HCT116 (cell line): Measurements from ENCODE around the gene SNED1. TPM values are rescaled to one million over a fixed set of nuclear protein-coding genes. Genes with fewer than 3 reads are reported as not detected.
A peak's percentile ranks its signal among the peaks of the same experiment; 100 is the strongest.

Experiments
- ATAC-seq: fragments of 200-7000 bp; cut with Tn5 transposase; 2 replicates; pipeline ENCODE4 v1.9.1; 2020; ENCODE audit warnings: mild to moderate bottlenecking, moderate library complexity
- BruUV-seq: library from RNA; stranded (reverse); fragments of 400-500 nt; replicated peaks from 2 replicates; lab custom pipeline; 2021; lab: Mats Ljungman, UMichigan
- CTCF ChIA-PET: fragments of 300-600 bp; sonication (Branson Sonifier 250); formaldehyde crosslinking; loops from one replicate; lab custom pipeline; 2021; ENCODE audit warnings: antibody characterized with exemption; lab: Charles Lee
- POLR2A ChIA-PET: fragments of 300-600, 350-600 bp; sonication (Branson Sonifier 250); formaldehyde crosslinking; loops from one replicate; lab custom pipeline; 2021; ENCODE audit warnings: antibody characterized with exemption; lab: Charles Lee
- RAD21 ChIA-PET, 2 experiments: fragments of 300-600 bp; sonication (Branson Sonifier 250); formaldehyde crosslinking; loops; one replicate each; lab custom pipeline; 2023; ENCODE audit warnings: low total read pairs in 2 of 2; ENCODE audit not compliant: uncharacterized antibody in 2 of 2, unreplicated experiment in 2 of 2, low non-redundant PET in 1 of 2; lab: Charles Lee
- DNase-seq: peaks from one replicate; pipeline ENCODE4 v3.0.0-alpha.2; 2010; ENCODE audit warnings: low read depth, low spot score
- H2AFZ ChIP-seq: fragments of 200-600 bp; shearing (Covaris generic), sonication (generic); 2 replicates; pipeline ENCODE4 v1.6.1; 2017; ENCODE audit warnings: low read depth, mixed run types, mixed read lengths, antibody characterized with exemption, low read length; ENCODE audit not compliant: poor library complexity, severe bottlenecking
- H3K27ac ChIP-seq: 2 replicates; pipeline ENCODE4 v1.5.1; 2012; ENCODE audit warnings: low read depth, low read length
- H3K27me3 ChIP-seq: fragments of 200-600 bp; sonication (generic); 2 replicates; pipeline ENCODE4 v1.6.1; 2016; ENCODE audit warnings: mixed run types, low read length, mixed read lengths; ENCODE audit not compliant: insufficient read depth
- H3K36me3 ChIP-seq, 2 experiments: fragments of 200-500 bp in 1 of 2; fragments of 200-600 bp in 1 of 2; sonication (Bioruptor generic) in 1 of 2; sonication (generic) in 1 of 2; 2 replicates each; pipeline versions ENCODE4 v1.5.1 to v1.6.1; 2014 to 2016; ENCODE audit warnings: low read length in 2 of 2, inconsistent platforms in 1 of 2, mixed read lengths in 1 of 2, mixed run types in 1 of 2; ENCODE audit not compliant: insufficient read depth in 2 of 2, control insufficient read depth in 1 of 2
- H3K4me1 ChIP-seq, 2 experiments: fragments of 200-600 bp in 1 of 2; sonication (generic) in 1 of 2; 2 replicates each; pipeline versions ENCODE4 v1.5.1 to v1.6.1; 2012 to 2017; ENCODE audit warnings: low read length in 2 of 2, inconsistent platforms in 1 of 2, mild to moderate bottlenecking in 1 of 2, mixed read lengths in 1 of 2, mixed run types in 1 of 2, moderate library complexity in 1 of 2; ENCODE audit not compliant: insufficient read depth in 2 of 2, control insufficient read depth in 1 of 2
- H3K4me2 ChIP-seq: fragments of 200-600 bp; sonication (generic); 2 replicates; pipeline ENCODE4 v1.6.1; 2017; ENCODE audit warnings: mixed run types, low read length, mixed read lengths
- H3K4me3 ChIP-seq, 2 experiments: fragments of 200-600 bp in 1 of 2; sonication (generic) in 1 of 2; replicated peaks in 1 of 2; 2 replicates each; pipeline ENCODE4 v1.5.1; 2011 to 2016; ENCODE audit warnings: low read length in 2 of 2, control low read depth in 1 of 2, low read depth in 1 of 2, mild to moderate bottlenecking in 1 of 2, mixed read lengths in 1 of 2, mixed run types in 1 of 2
- H3K79me2 ChIP-seq: fragments of 200-600 bp; sonication (generic); 2 replicates; pipeline ENCODE4 v1.6.1; 2017; ENCODE audit warnings: mild to moderate bottlenecking, mixed run types, low read length, moderate library complexity, mixed read lengths; ENCODE audit not compliant: insufficient read depth
- H3K9ac ChIP-seq: fragments of 200-600 bp; sonication (generic); 2 replicates; pipeline ENCODE4 v1.6.1; 2016; ENCODE audit warnings: low read length, mixed read lengths
- H3K9me2 ChIP-seq: fragments of 200-600 bp; sonication (generic), shearing (Covaris generic); 2 replicates; pipeline ENCODE4 v1.6.1; 2017; ENCODE audit warnings: mixed run types, mild to moderate bottlenecking, moderate library complexity; ENCODE audit not compliant: insufficient read depth
- H3K9me3 ChIP-seq, 2 experiments: fragments of 200-500 bp in 1 of 2; fragments of 200-600 bp in 1 of 2; sonication (Bioruptor generic) in 1 of 2; sonication (generic) in 1 of 2; 2 replicates each; pipeline ENCODE4 v1.6.1; 2014 to 2017; ENCODE audit warnings: low read length in 2 of 2, mixed read lengths in 2 of 2, inconsistent platforms in 1 of 2, low read depth in 1 of 2, mild to moderate bottlenecking in 1 of 2, mixed run types in 1 of 2, moderate library complexity in 1 of 2; ENCODE audit not compliant: control insufficient read depth in 1 of 2, insufficient read depth in 1 of 2
- H4K20me1 ChIP-seq: fragments of 200-600 bp; sonication (generic), shearing (Covaris generic); 2 replicates; pipeline ENCODE4 v1.6.1; 2017; ENCODE audit warnings: mixed run types, mild to moderate bottlenecking, moderate library complexity; ENCODE audit not compliant: insufficient read depth
- EGR1 ChIP-seq: IDR thresholded peaks from 2 replicates; pipeline ENCODE4 v1.6.1; 2012; ENCODE audit warnings: low read depth
- ELF1 ChIP-seq: IDR thresholded peaks from 2 replicates; pipeline ENCODE4 v1.6.1; 2012; ENCODE audit warnings: low read depth, borderline replicate concordance
- EZH2phosphoT487 ChIP-seq: fragments of 200-600 bp; IDR thresholded peaks from 2 replicates; pipeline ENCODE4 v1.6.1; 2018; ENCODE audit warnings: antibody characterized with exemption, borderline replicate concordance
- JUND ChIP-seq: IDR thresholded peaks from 2 replicates; pipeline ENCODE4 v1.6.1; 2012
- POLR2AphosphoS5 ChIP-seq: IDR thresholded peaks from 2 replicates; pipeline ENCODE4 v1.6.1; 2011; ENCODE audit warnings: mild to moderate bottlenecking, low read depth, low read length, moderate library complexity
- RAD21 ChIP-seq: IDR thresholded peaks from 2 replicates; pipeline ENCODE4 v1.6.1; 2012; ENCODE audit warnings: low read depth, mild to moderate bottlenecking
- SIN3A ChIP-seq: IDR thresholded peaks from 2 replicates; pipeline ENCODE4 v1.6.1; 2012; ENCODE audit warnings: low read depth
- SP1 ChIP-seq: IDR thresholded peaks from 2 replicates; pipeline ENCODE4 v1.6.1; 2012; ENCODE audit warnings: low read depth
- ZNF274 ChIP-seq: fragments of 200-500 bp; sonication (Bioruptor generic); IDR thresholded peaks from 2 replicates; pipeline ENCODE4 v1.6.1; 2014; ENCODE audit warnings: mild to moderate bottlenecking, low read depth, low read length, inconsistent platforms
- intact Hi-C: fragments of 100-400 bp; cut with micrococcal nuclease; formaldehyde crosslinking; loops from 2 replicates; pipeline ENCODE4 v1.10.0; 2022
- total RNA-seq: library from RNA; stranded (reverse); gene quantifications from one replicate; pipeline ENCODE4 v1.2.1, GENCODE V29; 2021; ENCODE audit not compliant: unreplicated experiment
- TF ChIP-seq, protein P1 (sequence below): IDR thresholded peaks from 2 replicates; pipeline ENCODE4 v1.6.1; 2012
- TF ChIP-seq, protein P2 (sequence below), 3 experiments: fragments of 200-600 bp in 1 of 3; sonication (generic) in 1 of 3; IDR thresholded peaks in 2 of 3; conservative IDR thresholded peaks in 1 of 3; 2 replicates each; pipeline ENCODE4 v1.5.1; 2012 to 2017; ENCODE audit warnings: low read depth in 2 of 3, low read length in 2 of 3, antibody characterized with exemption in 1 of 3, borderline replicate concordance in 1 of 3, control low read depth in 1 of 3, mild to moderate bottlenecking in 1 of 3, mixed read lengths in 1 of 3, mixed run types in 1 of 3, moderate library complexity in 1 of 3; ENCODE audit not compliant: insufficient read depth in 1 of 3

The SNED1 gene
- total RNA-seq, 1 experiment from 2014 or later: 9.6 TPM

- intact Hi-C loops: no loop called here
- H3K36me3 ChIP-seq: no peaks in the 10 kb centered on the region
- H3K9me2 ChIP-seq: no peaks in the 10 kb centered on the region
- H3K79me2 ChIP-seq: no peaks in the 10 kb centered on the region
- H3K4me2 ChIP-seq: no peak overlapping the region
- 0 out of 2 replicates have a peak, but pooled peaks have one; percentile 25 for ATAC-seq
- H3K27ac ChIP-seq: no peak overlapping the region
- H3K9ac ChIP-seq: no peak overlapping the region
- DNase-seq: no peak
- CTCF ChIA-PET: no interaction called here
- no peaks in the 10 kb centered on the region for H3K27me3 ChIP-seq
- no TSS peak for BruUV-seq
- H3K4me1 ChIP-seq: no peaks in the 10 kb centered on the region
- no peak overlapping the region for H3K4me3 ChIP-seq
- TF ChIP-seq SP1: no peak
- TF ChIP-seq EZH2phosphoT487: no peak
- TF ChIP-seq ELF1: no peak
- TF ChIP-seq SIN3A: no peak
- TF ChIP-seq, protein P1, sequence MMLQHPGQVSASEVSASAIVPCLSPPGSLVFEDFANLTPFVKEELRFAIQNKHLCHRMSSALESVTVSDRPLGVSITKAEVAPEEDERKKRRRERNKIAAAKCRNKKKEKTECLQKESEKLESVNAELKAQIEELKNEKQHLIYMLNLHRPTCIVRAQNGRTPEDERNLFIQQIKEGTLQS: no peak
- TF ChIP-seq, protein P2, sequence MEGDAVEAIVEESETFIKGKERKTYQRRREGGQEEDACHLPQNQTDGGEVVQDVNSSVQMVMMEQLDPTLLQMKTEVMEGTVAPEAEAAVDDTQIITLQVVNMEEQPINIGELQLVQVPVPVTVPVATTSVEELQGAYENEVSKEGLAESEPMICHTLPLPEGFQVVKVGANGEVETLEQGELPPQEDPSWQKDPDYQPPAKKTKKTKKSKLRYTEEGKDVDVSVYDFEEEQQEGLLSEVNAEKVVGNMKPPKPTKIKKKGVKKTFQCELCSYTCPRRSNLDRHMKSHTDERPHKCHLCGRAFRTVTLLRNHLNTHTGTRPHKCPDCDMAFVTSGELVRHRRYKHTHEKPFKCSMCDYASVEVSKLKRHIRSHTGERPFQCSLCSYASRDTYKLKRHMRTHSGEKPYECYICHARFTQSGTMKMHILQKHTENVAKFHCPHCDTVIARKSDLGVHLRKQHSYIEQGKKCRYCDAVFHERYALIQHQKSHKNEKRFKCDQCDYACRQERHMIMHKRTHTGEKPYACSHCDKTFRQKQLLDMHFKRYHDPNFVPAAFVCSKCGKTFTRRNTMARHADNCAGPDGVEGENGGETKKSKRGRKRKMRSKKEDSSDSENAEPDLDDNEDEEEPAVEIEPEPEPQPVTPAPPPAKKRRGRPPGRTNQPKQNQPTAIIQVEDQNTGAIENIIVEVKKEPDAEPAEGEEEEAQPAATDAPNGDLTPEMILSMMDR (IDR thresholded peaks at IDR 0.05 in 2 of 3, conservative IDR thresholded peaks at IDR 0.05 in 1 of 3; ENCODE audit: borderline replicate concordance in 1 of 3, insufficient read depth in 1 of 3, low read depth in 2 of 3, low read length in 2 of 3): no peak
- no peak for TF ChIP-seq EGR1
- no peak for TF ChIP-seq ZNF274
- no peak for TF ChIP-seq JUND
- TF ChIP-seq POLR2AphosphoS5: no peak
- TF ChIP-seq RAD21: no peak
- no peaks in the 10 kb centered on the region for H4K20me1 ChIP-seq
- no peak overlapping the region for H2AFZ ChIP-seq
- RAD21 ChIA-PET: no interaction called here
- POLR2A ChIA-PET: no interaction called here
- H3K9me3 ChIP-seq: no peaks in the 10 kb centered on the region
These were observed 54.4 kb downstream of the SNED1 start for GRCh38 chr2:241052677-241053360.
